ENCODE measurements around the gene ABCF2. TPM values are rescaled to one million over a fixed set of nuclear protein-coding genes. Genes with fewer than 3 reads are reported as not detected.

The ABCF2 gene
- polyA plus RNA-seq, 1 of the 3 experiments (the other 2 are of a cell fraction): 75.4 TPM

- Histone ChIP-seq H3K36me3 (replicated peaks in 1 of 2; ENCODE audit: control insufficient read depth in 1 of 2, insufficient read depth in 2 of 2, low read length in 1 of 2) (no peaks in the 10 kb centered on the region), H3K9me3 (no peaks in the 10 kb centered on the region), H3K4me1 (ENCODE audit: control insufficient read depth in 1 of 2, insufficient read depth in 2 of 2, low read depth in 1 of 2, low read length in 1 of 2) (peaks cover 36 to 48% of the 10 kb centered on the region in 2 experiments; a peak in 3 of 4 replicates), H3K79me2 (ENCODE audit: insufficient read depth) (peaks cover 12% of the 10 kb centered on the region; the same call in 1 of the 2 replicates), H4K20me1 (ENCODE audit: insufficient read depth) (no peaks in the 10 kb centered on the region), H3K4me3 (ENCODE audit: low read depth in 2 of 2, low read length in 1 of 2) (peak overlapping the region; percentile 56 to 87), H3F3A (replicated peaks; ENCODE audit: insufficient read depth) (peaks cover 18% of the 10 kb centered on the region), H3K4me2 (peak overlapping the region; percentile 90), H3K27me3 (ENCODE audit: insufficient read depth) (no peaks in the 10 kb centered on the region), H3K9me2 (no peaks in the 10 kb centered on the region), H2AFZ (ENCODE audit: low read depth) (peak overlapping the region; percentile 91), H3K9ac (peak overlapping the region; percentile 69), H3K27ac (ENCODE audit: low read depth in 2 of 2, low read length in 1 of 2) (peak overlapping the region; percentile 64 to 81)
- WGBS (ENCODE audit: low lambda C conversion rate): 31% methylated on average over 7 of the region's 19 CpGs
- ChIA-PET POLR2A (interaction anchor here (1.0 to 2.0 kb wide), 7 partner anchors 8 to 31 kb away, joined by 3 to 8 read pairs (median 4); partner anchors contain the start of genes ABCF2 and CHPF2), CTCF (interaction anchor here (0.8 to 3.0 kb wide), 12 partner anchors 8 to 627 kb away, joined by 3 to 22 read pairs (median 6); no protein-coding TSS in a partner anchor)
- TF ChIP-seq EP300 (IDR thresholded peaks at IDR 0.05; ENCODE audit: borderline replicate concordance in 1 of 2, low read depth in 1 of 2, low read length in 1 of 2): no peak
- TF ChIP-seq, protein P1, sequence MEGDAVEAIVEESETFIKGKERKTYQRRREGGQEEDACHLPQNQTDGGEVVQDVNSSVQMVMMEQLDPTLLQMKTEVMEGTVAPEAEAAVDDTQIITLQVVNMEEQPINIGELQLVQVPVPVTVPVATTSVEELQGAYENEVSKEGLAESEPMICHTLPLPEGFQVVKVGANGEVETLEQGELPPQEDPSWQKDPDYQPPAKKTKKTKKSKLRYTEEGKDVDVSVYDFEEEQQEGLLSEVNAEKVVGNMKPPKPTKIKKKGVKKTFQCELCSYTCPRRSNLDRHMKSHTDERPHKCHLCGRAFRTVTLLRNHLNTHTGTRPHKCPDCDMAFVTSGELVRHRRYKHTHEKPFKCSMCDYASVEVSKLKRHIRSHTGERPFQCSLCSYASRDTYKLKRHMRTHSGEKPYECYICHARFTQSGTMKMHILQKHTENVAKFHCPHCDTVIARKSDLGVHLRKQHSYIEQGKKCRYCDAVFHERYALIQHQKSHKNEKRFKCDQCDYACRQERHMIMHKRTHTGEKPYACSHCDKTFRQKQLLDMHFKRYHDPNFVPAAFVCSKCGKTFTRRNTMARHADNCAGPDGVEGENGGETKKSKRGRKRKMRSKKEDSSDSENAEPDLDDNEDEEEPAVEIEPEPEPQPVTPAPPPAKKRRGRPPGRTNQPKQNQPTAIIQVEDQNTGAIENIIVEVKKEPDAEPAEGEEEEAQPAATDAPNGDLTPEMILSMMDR (IDR thresholded peaks at IDR 0.05): 0 out of 2 replicates have a peak, but pooled peaks have one; percentile 11
- TF ChIP-seq CHD2 (IDR thresholded peaks at IDR 0.05; ENCODE audit: low read length, partially characterized antibody): no peak
- TF ChIP-seq RAD21 (IDR thresholded peaks at IDR 0.05; ENCODE audit: low read length): no peak
- no peak for TF ChIP-seq FOXJ3 (CRISPR knock-in tag; IDR thresholded peaks at IDR 0.05)
- no peak for TF ChIP-seq FOXM1 (IDR thresholded peaks at IDR 0.05; ENCODE audit: low read depth)
- TF ChIP-seq, protein P2, sequence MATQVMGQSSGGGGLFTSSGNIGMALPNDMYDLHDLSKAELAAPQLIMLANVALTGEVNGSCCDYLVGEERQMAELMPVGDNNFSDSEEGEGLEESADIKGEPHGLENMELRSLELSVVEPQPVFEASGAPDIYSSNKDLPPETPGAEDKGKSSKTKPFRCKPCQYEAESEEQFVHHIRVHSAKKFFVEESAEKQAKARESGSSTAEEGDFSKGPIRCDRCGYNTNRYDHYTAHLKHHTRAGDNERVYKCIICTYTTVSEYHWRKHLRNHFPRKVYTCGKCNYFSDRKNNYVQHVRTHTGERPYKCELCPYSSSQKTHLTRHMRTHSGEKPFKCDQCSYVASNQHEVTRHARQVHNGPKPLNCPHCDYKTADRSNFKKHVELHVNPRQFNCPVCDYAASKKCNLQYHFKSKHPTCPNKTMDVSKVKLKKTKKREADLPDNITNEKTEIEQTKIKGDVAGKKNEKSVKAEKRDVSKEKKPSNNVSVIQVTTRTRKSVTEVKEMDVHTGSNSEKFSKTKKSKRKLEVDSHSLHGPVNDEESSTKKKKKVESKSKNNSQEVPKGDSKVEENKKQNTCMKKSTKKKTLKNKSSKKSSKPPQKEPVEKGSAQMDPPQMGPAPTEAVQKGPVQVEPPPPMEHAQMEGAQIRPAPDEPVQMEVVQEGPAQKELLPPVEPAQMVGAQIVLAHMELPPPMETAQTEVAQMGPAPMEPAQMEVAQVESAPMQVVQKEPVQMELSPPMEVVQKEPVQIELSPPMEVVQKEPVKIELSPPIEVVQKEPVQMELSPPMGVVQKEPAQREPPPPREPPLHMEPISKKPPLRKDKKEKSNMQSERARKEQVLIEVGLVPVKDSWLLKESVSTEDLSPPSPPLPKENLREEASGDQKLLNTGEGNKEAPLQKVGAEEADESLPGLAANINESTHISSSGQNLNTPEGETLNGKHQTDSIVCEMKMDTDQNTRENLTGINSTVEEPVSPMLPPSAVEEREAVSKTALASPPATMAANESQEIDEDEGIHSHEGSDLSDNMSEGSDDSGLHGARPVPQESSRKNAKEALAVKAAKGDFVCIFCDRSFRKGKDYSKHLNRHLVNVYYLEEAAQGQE (IDR thresholded peaks at IDR 0.05; ENCODE audit: low read depth, low read length): no peak
- TF ChIP-seq FOSL2 (IDR thresholded peaks at IDR 0.05; ENCODE audit: borderline replicate concordance, low read depth): no peak
- no peak for DNase-seq
Measured at GRCh38 chr7:151251328-151251688, 24.3 kb upstream of the ABCF2 start.

All from SK-N-SH (cell line).